IPS-NIHi11 (cell line): ENCODE measurements around the gene AQP4.
A peak's percentile ranks its signal among the peaks of the same experiment; 100 is the strongest.

ENCODE experiments used
- DNase-seq: peaks from one replicate; pipeline ENCODE4 v3.0.0; 2012; ENCODE audit warnings: mixed read lengths, low spot score

Gene AQP4

GRCh38 chr18:26839609-26840008, 25.9 kb downstream of the AQP4 start:
- no peak for DNase-seq

- no peak for DNase-seq
These were observed 33.2 kb downstream of the AQP4 start for GRCh38 chr18:26832302-26832701.

- no peak for DNase-seq
These were observed 37.9 kb downstream of the AQP4 start for GRCh38 chr18:26827581-26827980.

- DNase-seq: no peak
These were observed 38.8 kb downstream of the AQP4 start for GRCh38 chr18:26826656-26827235.

DNA sequence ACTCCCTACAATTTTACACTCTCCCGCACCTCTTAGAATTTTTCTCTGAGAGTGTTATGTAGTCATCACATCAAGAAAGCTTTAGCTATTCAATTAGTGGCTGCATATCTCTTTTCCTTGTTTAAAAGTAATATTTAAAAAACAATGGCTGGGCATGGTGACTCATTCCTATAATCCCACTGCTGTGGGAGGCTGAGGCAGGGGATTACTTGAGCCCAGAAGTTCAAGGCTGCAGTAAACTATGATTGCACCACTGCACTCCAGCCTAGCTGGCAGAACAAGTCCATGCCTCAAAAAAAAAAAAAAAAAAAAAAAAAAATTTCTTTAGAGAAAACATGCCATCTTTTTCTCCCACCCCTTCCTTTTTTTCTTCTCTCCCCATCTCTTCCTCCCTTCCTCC, 44.3 kb downstream of the AQP4 start:
- no peak for DNase-seq

DNA sequence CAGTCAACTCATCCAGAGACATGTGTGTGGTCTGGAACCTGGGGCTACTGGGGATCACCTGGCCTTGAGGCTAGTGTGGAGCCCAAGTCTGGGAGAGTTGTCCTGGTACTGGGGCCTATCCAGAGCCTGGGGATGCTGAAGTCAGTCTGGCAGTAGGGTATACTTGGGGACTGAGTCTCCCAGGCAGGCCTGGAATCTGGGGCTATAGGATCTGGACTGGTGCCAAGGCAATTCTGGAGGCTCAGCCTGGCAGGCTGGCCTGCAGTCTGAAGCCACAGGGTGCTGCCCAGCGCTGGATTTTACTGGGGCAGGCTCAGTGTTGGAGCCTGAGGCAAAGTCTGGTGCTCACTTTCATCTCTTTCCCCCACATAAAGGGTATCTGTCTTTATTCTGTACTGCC, 46.5 kb downstream of the AQP4 start:
- DNase-seq: no peak

GRCh38 chr18:26818461-26818860, 47.0 kb downstream of the AQP4 start:
- no peak for DNase-seq

DNA sequence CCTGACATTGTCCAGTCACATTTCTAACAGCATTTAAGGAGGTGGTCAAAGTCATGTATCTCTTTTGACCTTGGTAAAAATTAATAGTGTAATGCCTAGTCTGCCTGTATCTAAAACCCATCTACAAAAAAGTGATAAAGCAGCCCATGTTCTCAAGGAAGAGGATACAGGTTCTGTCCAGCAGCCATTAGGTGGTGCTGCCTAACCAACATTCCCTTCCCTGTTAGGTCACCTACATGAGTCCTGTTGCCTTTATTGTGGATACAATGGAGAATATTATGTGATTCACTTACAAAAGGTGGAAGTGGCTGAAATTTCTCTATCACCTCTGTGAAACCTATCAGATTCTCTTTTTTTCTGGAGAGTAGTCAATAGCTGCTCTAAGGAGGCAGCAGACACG, 52.5 kb downstream of the AQP4 start:
- peak; percentile 56 for DNase-seq

DNA sequence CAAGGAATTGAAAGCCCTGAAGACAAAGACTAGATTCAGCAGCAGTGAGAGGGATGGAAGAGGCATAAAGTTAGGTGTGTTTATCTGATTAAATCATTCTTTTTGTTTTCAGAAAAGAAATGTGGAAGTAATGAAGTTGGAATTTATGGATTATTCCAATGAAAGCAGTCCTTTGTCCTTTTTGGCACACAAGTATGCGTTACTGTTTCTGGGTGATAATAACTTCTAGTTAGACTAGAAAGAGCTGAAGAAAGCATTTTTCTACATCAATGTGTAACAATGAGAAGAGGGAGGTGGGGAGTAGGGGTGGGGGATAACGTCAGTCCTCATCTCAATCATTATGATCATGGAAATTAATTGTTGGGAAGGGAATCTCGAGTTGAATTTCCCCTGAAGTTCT, 53.0 kb downstream of the AQP4 start:
- DNase-seq: no peak

- DNase-seq: no peak
These were observed 56.2 kb downstream of the AQP4 start for GRCh38 chr18:26809346-26809745.

GRCh38 chr18:26806224-26806623, 59.3 kb downstream of the AQP4 start:
- DNase-seq: no peak

DNA sequence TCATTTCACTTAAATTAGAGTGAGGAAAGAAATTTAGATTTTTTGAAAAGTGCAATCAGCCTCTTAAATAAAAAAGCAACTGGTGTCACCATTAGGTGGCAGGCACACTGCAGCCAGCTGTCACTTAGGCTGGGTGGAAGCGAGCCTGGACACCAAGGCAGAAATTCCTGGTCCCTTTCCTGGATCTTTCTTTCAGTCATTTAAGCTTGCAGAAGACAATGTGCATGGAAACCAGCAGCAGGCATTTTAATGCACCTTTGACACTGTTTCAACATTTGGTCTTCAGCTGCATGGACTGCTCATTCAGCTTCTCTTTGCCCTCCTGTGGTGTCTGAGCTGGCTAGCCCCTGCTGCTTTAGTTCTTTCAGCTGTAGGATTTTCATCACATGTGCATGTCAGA, 61.0 kb downstream of the AQP4 start:
- peak; percentile 32 for DNase-seq

GRCh38 chr18:26803643-26804042, 61.9 kb downstream of the AQP4 start:
- DNase-seq: peak; percentile 25

- no peak for DNase-seq
These were observed 62.9 kb downstream of the AQP4 start for GRCh38 chr18:26802330-26803200.
